ENCODE data around the gene LMBR1. TPM values are rescaled to one million over a fixed set of nuclear protein-coding genes. Genes with fewer than 3 reads are reported as not detected.

LMBR1 gene
- total and polyA plus RNA-seq, 2 experiments from 2014 or later = 37.2 to 53.1 TPM

DNA sequence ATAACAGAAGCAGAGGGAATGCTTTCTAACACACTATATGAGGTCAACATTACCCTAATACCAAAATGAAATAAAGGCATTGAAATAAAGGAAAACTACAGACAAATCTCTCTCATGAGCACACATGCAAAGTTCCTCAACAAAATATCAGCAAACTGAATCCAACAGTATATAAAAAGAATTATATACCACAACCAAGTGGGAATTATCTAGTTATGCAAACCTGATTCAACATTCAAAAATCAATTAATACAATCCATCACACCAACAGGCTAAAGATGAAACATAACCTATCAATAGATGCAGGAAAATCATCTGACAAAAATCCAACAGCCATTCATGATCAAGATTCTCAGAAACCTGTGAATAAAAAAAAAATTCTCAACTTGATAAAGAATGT, 34.5 kb downstream of the LMBR1 start:
- H4K20me1 ChIP-seq (ENCODE audit: insufficient read depth, poor library complexity, severe bottlenecking) = no peaks in the 10 kb centered on the region
- H3K4me1 ChIP-seq (ENCODE audit: insufficient read depth) = no peaks in the 10 kb centered on the region
- H3K9me3 ChIP-seq (ENCODE audit: low read depth) = peaks cover 9% of the 10 kb centered on the region
- TF ChIP-seq, protein P1, sequence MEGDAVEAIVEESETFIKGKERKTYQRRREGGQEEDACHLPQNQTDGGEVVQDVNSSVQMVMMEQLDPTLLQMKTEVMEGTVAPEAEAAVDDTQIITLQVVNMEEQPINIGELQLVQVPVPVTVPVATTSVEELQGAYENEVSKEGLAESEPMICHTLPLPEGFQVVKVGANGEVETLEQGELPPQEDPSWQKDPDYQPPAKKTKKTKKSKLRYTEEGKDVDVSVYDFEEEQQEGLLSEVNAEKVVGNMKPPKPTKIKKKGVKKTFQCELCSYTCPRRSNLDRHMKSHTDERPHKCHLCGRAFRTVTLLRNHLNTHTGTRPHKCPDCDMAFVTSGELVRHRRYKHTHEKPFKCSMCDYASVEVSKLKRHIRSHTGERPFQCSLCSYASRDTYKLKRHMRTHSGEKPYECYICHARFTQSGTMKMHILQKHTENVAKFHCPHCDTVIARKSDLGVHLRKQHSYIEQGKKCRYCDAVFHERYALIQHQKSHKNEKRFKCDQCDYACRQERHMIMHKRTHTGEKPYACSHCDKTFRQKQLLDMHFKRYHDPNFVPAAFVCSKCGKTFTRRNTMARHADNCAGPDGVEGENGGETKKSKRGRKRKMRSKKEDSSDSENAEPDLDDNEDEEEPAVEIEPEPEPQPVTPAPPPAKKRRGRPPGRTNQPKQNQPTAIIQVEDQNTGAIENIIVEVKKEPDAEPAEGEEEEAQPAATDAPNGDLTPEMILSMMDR (IDR thresholded peaks at IDR 0.05; ENCODE audit: poor library complexity) = no peak
- TF ChIP-seq EZH2phosphoT487 (IDR thresholded peaks at IDR 0.05; ENCODE audit: low read depth, severe bottlenecking, unreplicated experiment) (no peak), EZH2 (IDR thresholded peaks at IDR 0.05; ENCODE audit: borderline replicate concordance) (no peak)
- H3K36me3 ChIP-seq (replicated peaks; ENCODE audit: insufficient read depth, low read depth) = peaks cover 8% of the 10 kb centered on the region
- H3K9me2 ChIP-seq (replicated peaks; ENCODE audit: insufficient read depth) = no peaks in the 10 kb centered on the region
- peaks cover 86% of the 10 kb centered on the region for H3K79me2 ChIP-seq
- no peak for DNase-seq (ENCODE audit: low spot score)
- H2AFZ ChIP-seq = no peak overlapping the region
- H3K27ac ChIP-seq = no peak overlapping the region
- H3K27me3 ChIP-seq = no peaks in the 10 kb centered on the region
- no peak overlapping the region for H3K4me2 ChIP-seq
- H3K4me3 ChIP-seq = no peak overlapping the region

DNA sequence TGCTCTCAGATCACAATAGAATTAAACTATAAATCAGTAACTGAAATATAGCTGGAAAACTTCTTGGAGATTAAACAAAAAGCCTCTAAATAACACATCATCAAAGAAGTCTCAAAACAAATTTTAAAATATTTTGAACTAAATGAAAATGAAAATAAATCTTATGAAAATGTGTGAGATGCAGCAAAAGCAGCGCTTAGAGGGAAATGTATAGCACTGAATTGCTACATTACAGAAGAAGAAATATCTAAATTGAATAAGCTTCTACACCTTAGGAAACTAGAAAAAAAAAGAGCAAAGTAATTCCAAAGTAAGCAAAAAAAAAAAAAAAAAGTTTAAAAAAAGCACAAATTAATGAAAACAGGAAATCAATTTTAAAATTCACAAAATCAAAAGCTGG, 35.2 kb downstream of the LMBR1 start:
- Histone ChIP-seq H3K9me3 (ENCODE audit: low read depth) (peaks cover 9% of the 10 kb centered on the region), H3K4me3 (no peak overlapping the region), H2AFZ (no peak overlapping the region), H3K27ac (no peak overlapping the region), H3K36me3 (replicated peaks; ENCODE audit: insufficient read depth, low read depth) (peaks cover 8% of the 10 kb centered on the region), H3K4me1 (ENCODE audit: insufficient read depth) (no peaks in the 10 kb centered on the region), H4K20me1 (ENCODE audit: insufficient read depth, poor library complexity, severe bottlenecking) (no peaks in the 10 kb centered on the region), H3K27me3 (no peaks in the 10 kb centered on the region), H3K79me2 (peaks cover 88% of the 10 kb centered on the region), H3K9me2 (replicated peaks; ENCODE audit: insufficient read depth) (no peaks in the 10 kb centered on the region), H3K4me2 (no peak overlapping the region)
- TF ChIP-seq EZH2 (IDR thresholded peaks at IDR 0.05; ENCODE audit: borderline replicate concordance) (no peak), EZH2phosphoT487 (IDR thresholded peaks at IDR 0.05; ENCODE audit: low read depth, severe bottlenecking, unreplicated experiment) (no peak)
- TF ChIP-seq, protein P1 (IDR thresholded peaks at IDR 0.05; ENCODE audit: poor library complexity) = no peak
- DNase-seq (ENCODE audit: low spot score) = no peak
- WGBS (ENCODE audit: low lambda C conversion rate, missing lambda C conversion rate) = 93% methylated on average over 1 of the region's 1 CpG

DNA sequence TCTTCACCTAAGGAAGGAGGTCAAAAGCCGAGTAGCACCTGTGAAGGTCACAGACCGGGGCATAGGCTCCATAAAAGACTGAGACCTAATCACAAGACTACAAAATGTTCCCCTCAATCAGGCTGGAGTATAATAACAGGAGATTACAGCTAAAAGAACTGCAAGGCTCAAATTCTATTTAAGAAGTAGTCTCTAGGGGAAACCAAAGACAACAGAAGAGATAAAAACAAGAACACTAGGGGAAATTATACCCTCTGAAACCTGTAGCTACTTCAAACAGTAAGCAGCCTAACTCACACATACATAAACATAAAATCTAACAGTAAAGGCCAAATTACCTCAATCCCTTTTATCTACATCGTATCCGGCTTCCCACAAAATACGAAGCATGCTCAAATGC, 38.3 kb downstream of the LMBR1 start:
- Histone ChIP-seq H3K9me2 (replicated peaks; ENCODE audit: insufficient read depth) (no peaks in the 10 kb centered on the region), H3K79me2 (peaks cover 95% of the 10 kb centered on the region), H3K9me3 (ENCODE audit: low read depth) (peaks cover 9% of the 10 kb centered on the region), H4K20me1 (ENCODE audit: insufficient read depth, poor library complexity, severe bottlenecking) (no peaks in the 10 kb centered on the region), H3K27me3 (no peaks in the 10 kb centered on the region), H3K4me1 (ENCODE audit: insufficient read depth) (no peaks in the 10 kb centered on the region), H3K4me2 (no peak overlapping the region), H2AFZ (no peak overlapping the region), H3K36me3 (replicated peaks; ENCODE audit: insufficient read depth, low read depth) (peaks cover 4% of the 10 kb centered on the region), H3K27ac (no peak overlapping the region), H3K4me3 (no peak overlapping the region)
- DNase-seq (ENCODE audit: low spot score) = no peak
- TF ChIP-seq EZH2 (IDR thresholded peaks at IDR 0.05; ENCODE audit: borderline replicate concordance) = no peak
- TF ChIP-seq, protein P1 (IDR thresholded peaks at IDR 0.05; ENCODE audit: poor library complexity) = no peak
- TF ChIP-seq EZH2phosphoT487 (IDR thresholded peaks at IDR 0.05; ENCODE audit: low read depth, severe bottlenecking, unreplicated experiment) = no peak
- 94% methylated on average over 5 of the region's 5 CpGs for whole genome bisulfite sequencing (ENCODE audit: low lambda C conversion rate, missing lambda C conversion rate)

DNA sequence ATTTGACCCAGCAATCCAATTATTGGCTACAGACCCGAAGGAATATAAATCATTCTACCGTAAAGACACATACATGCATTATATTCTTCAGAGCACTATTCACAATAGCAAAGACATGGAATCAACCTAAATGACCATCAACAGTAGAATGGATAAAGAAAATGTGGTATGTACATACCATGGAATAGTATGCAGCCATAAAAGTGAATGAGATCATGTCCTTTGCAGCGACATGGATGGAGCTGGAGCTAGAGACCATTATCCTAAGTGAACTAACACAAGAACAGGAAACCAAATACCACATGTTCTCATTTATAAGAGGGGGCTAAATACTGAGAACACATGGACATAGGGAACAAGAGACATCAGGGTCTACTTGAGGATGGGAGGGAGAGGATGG, 44.0 kb downstream of the LMBR1 start:
- Histone ChIP-seq H3K36me3 (replicated peaks; ENCODE audit: insufficient read depth, low read depth) (no peaks in the 10 kb centered on the region), H3K4me2 (no peak overlapping the region), H3K9me3 (ENCODE audit: low read depth) (no peaks in the 10 kb centered on the region), H3K27ac (no peak overlapping the region), H3K9me2 (replicated peaks; ENCODE audit: insufficient read depth) (no peaks in the 10 kb centered on the region), H3K4me3 (no peak overlapping the region), H3K27me3 (no peaks in the 10 kb centered on the region), H2AFZ (no peak overlapping the region), H3K79me2 (peaks cover 97% of the 10 kb centered on the region), H3K4me1 (ENCODE audit: insufficient read depth) (no peaks in the 10 kb centered on the region), H4K20me1 (ENCODE audit: insufficient read depth, poor library complexity, severe bottlenecking) (no peaks in the 10 kb centered on the region)
- 95% methylated on average over 3 of the region's 3 CpGs for WGBS (ENCODE audit: low lambda C conversion rate, missing lambda C conversion rate)
- no peak for DNase-seq (ENCODE audit: low spot score)
- TF ChIP-seq EZH2phosphoT487 (IDR thresholded peaks at IDR 0.05; ENCODE audit: low read depth, severe bottlenecking, unreplicated experiment) (no peak), EZH2 (IDR thresholded peaks at IDR 0.05; ENCODE audit: borderline replicate concordance) (no peak)
- TF ChIP-seq, protein P1 (IDR thresholded peaks at IDR 0.05; ENCODE audit: poor library complexity) = no peak
